ENCODE data around the gene HID1. TPM values are rescaled to one million over a fixed set of nuclear protein-coding genes. Genes with fewer than 3 reads are reported as not detected.

The HID1 gene
- polyA plus RNA-seq, 2 of the 4 experiments (the other 2 are of a cell fraction), result 5.2 to 11.7 TPM

DNA sequence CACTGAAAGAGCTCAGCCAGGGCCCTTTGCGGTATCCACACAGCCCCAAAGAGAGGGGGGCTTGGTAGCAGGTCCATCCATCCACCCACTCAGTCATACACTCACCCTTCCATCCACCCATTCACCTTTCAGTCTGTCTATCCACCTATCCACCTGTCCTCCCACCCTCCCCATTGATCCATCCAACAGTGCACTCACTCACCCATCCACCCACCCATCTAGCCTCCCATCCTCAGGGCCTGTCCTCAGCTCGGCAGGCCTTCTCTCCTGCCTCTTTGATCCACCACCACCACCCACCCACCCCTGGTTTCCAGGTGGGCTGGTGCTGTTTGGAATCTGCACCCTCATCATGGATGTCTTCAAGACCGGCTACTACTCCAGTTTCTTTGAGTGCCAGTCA, 47.3 kb downstream of the HID1 start (continued):
- TF ChIP-seq, protein P1, sequence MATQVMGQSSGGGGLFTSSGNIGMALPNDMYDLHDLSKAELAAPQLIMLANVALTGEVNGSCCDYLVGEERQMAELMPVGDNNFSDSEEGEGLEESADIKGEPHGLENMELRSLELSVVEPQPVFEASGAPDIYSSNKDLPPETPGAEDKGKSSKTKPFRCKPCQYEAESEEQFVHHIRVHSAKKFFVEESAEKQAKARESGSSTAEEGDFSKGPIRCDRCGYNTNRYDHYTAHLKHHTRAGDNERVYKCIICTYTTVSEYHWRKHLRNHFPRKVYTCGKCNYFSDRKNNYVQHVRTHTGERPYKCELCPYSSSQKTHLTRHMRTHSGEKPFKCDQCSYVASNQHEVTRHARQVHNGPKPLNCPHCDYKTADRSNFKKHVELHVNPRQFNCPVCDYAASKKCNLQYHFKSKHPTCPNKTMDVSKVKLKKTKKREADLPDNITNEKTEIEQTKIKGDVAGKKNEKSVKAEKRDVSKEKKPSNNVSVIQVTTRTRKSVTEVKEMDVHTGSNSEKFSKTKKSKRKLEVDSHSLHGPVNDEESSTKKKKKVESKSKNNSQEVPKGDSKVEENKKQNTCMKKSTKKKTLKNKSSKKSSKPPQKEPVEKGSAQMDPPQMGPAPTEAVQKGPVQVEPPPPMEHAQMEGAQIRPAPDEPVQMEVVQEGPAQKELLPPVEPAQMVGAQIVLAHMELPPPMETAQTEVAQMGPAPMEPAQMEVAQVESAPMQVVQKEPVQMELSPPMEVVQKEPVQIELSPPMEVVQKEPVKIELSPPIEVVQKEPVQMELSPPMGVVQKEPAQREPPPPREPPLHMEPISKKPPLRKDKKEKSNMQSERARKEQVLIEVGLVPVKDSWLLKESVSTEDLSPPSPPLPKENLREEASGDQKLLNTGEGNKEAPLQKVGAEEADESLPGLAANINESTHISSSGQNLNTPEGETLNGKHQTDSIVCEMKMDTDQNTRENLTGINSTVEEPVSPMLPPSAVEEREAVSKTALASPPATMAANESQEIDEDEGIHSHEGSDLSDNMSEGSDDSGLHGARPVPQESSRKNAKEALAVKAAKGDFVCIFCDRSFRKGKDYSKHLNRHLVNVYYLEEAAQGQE (IDR thresholded peaks at IDR 0.05), result no peak
- TF ChIP-seq RCOR1 (IDR thresholded peaks at IDR 0.05; ENCODE audit: low read depth, low read length) (no peak), TFCP2L1 (CRISPR knock-in tag; IDR thresholded peaks at IDR 0.05) (no peak), PBX3 (IDR thresholded peaks at IDR 0.05) (no peak), ZC3H11A (IDR thresholded peaks at IDR 0.05) (no peak), CBX8 (IDR thresholded peaks at IDR 0.05) (no peak), EHF (CRISPR knock-in tag; IDR thresholded peaks at IDR 0.05) (no peak), TP53 (CRISPR knock-in tag; IDR thresholded peaks at IDR 0.05) (no peak), CBX2 (IDR thresholded peaks at IDR 0.05; ENCODE audit: borderline replicate concordance, low read depth) (no peak), ESRRA (IDR thresholded peaks at IDR 0.05; ENCODE audit: borderline replicate concordance, low read length) (no peak)
- TF ChIP-seq, protein P2, sequence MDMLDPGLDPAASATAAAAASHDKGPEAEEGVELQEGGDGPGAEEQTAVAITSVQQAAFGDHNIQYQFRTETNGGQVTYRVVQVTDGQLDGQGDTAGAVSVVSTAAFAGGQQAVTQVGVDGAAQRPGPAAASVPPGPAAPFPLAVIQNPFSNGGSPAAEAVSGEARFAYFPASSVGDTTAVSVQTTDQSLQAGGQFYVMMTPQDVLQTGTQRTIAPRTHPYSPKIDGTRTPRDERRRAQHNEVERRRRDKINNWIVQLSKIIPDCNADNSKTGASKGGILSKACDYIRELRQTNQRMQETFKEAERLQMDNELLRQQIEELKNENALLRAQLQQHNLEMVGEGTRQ (IDR thresholded peaks at IDR 0.05), result no peak

GRCh38 chr17:74924250-74924948, 48.2 kb downstream of the HID1 start, which contains the start of gene OTOP2:
TSS of gene OTOP2 (plus strand) at chr17:74924273. CDS start at chr17:74924633, 360 bp downstream.
- H3K27ac ChIP-seq, result peak within 1 kb of the TSS; percentile 42 to 70; a peak in 5 of 6 replicates
- no peak for ATAC-seq
- TF ChIP-seq, protein P2 (IDR thresholded peaks at IDR 0.05), result no peak
- TF ChIP-seq NFE2L2 (conservative IDR thresholded peaks at IDR 0.05; ENCODE audit: low read length) (no peak), CBX2 (IDR thresholded peaks at IDR 0.05; ENCODE audit: borderline replicate concordance, low read depth) (no peak), MAFK (IDR thresholded peaks at IDR 0.05; ENCODE audit: partially characterized antibody) (no peak), HMGXB4 (CRISPR knock-in tag; IDR thresholded peaks at IDR 0.05; ENCODE audit: borderline replicate concordance) (no peak), NPAS2 (CRISPR knock-in tag; IDR thresholded peaks at IDR 0.05; ENCODE audit: borderline replicate concordance) (no peak), TP53 (CRISPR knock-in tag; IDR thresholded peaks at IDR 0.05) (no peak), ATOH8 (CRISPR knock-in tag; IDR thresholded peaks at IDR 0.05; ENCODE audit: low read depth) (no peak), ZSCAN20 (CRISPR knock-in tag; IDR thresholded peaks at IDR 0.05) (no peak), CBX8 (IDR thresholded peaks at IDR 0.05) (no peak), NR3C1 (IDR thresholded peaks at IDR 0.05) (no peak), FOSL2 (IDR thresholded peaks at IDR 0.05) (no peak), FOSL2 (CRISPR knock-in tag; IDR thresholded peaks at IDR 0.05) (no peak), KDM5A (IDR thresholded peaks at IDR 0.05) (no peak), GATA3 (IDR thresholded peaks at IDR 0.05; ENCODE audit: borderline replicate concordance) (no peak)
- ChIA-PET POLR2A (interaction anchor here (1.0 to 1.4 kb wide), 2 partner anchors 51 kb away, joined by 3 to 5 read pairs; partner anchors contain the start of gene FDXR), CTCF (interaction anchor here (0.6 to 42.0 kb wide), 38 partner anchors 8 to 336 kb away, joined by 3 to 1448 read pairs (median 4); partner anchors contain the start of genes CDR2L, FDXR, HID1 and MRPL58)
- H3K4me2 ChIP-seq, result peak within 1 kb of the TSS; percentile 100
- DNase-seq (ENCODE audit: low read depth in 1 of 2, low spot score in 1 of 2), result no peak
- FAIRE-seq, result no peak
- no peaks in the 10 kb centered on the region for H3K9me3 ChIP-seq
- H3K4me1 ChIP-seq, result peaks cover 19% of the 10 kb centered on the region; the same call in 2 of the 3 replicates
- WGBS (ENCODE audit: missing lambda C conversion rate), result 63% methylated on average over 48 of the region's 54 CpGs
- peak within 1 kb of the TSS; percentile 46 for H3K4me3 ChIP-seq

Measured in A549 (cell line).